ENCODE measurements around the gene CASZ1.

DNA sequence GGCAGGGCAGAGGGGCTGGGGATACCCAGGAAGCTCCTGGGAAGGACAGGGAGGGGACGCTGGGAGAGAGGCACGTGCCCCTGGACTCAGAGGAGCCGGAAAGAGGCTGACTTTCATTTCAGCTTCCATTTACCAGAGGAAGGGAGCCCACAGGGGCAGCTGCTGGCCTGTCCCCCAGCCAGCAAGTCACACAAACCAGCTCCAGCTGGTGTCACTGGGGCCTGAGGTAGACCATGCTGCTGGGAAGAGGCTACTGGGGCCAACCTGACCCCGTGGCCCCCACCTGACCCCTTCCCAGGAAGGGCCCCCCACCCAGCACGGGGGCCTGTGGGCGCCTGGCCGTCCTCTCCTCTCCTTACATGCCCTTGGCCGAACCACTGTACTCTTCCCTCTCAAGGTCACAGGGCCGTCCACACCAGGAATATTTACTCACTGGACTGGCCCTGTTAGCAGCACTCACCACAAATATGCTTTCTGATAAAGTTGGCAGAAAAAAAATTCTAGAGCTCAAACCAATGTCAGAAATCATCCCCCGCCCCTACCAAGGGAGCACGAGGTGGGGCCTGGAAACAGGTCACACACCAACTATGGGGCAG, 110.5 kb downstream of the CASZ1 start:
- TF ChIP-seq, protein P1, sequence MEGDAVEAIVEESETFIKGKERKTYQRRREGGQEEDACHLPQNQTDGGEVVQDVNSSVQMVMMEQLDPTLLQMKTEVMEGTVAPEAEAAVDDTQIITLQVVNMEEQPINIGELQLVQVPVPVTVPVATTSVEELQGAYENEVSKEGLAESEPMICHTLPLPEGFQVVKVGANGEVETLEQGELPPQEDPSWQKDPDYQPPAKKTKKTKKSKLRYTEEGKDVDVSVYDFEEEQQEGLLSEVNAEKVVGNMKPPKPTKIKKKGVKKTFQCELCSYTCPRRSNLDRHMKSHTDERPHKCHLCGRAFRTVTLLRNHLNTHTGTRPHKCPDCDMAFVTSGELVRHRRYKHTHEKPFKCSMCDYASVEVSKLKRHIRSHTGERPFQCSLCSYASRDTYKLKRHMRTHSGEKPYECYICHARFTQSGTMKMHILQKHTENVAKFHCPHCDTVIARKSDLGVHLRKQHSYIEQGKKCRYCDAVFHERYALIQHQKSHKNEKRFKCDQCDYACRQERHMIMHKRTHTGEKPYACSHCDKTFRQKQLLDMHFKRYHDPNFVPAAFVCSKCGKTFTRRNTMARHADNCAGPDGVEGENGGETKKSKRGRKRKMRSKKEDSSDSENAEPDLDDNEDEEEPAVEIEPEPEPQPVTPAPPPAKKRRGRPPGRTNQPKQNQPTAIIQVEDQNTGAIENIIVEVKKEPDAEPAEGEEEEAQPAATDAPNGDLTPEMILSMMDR (IDR thresholded peaks at IDR 0.05; ENCODE audit: poor library complexity), result no peak
- TF ChIP-seq EZH2phosphoT487 (IDR thresholded peaks at IDR 0.05; ENCODE audit: low read depth, severe bottlenecking, unreplicated experiment) (no peak), EZH2 (IDR thresholded peaks at IDR 0.05; ENCODE audit: borderline replicate concordance) (no peak)

All from hepatocyte (in vitro differentiated cells).